ENCODE measurements around the gene C16orf92. TPM values are rescaled to one million over a fixed set of nuclear protein-coding genes. Genes with fewer than 3 reads are reported as not detected.

C16orf92 gene
- total and polyA plus RNA-seq, 2 of the 8 experiments (the other 6 are each of a cell fraction or from before 2014, with no cell fraction given) = not detected

- peak; percentile 37; the same call in 1 of the 2 replicates for TF ChIP-seq YY1 (IDR thresholded peaks at IDR 0.05; ENCODE audit: low read depth, low read length)
- 0 out of 2 replicates have a peak, but pooled peaks have one; percentile 15 for TF ChIP-seq RXRA (IDR thresholded peaks at IDR 0.05; ENCODE audit: insufficient read depth, low read depth, low read length)
- TF ChIP-seq RNF2 (IDR thresholded peaks at IDR 0.05; ENCODE audit: borderline replicate concordance, low read depth, low read length, missing control alignments, poor library complexity, severe bottlenecking) = no peak
- TF ChIP-seq EP300 (IDR thresholded peaks at IDR 0.05; ENCODE audit: borderline replicate concordance in 1 of 2, low read depth in 2 of 2, low read length in 2 of 2) = peak in 1 of 2 experiments; percentile 20; a peak in 1 of 3 replicates
Observed at GRCh38 chr16:30032083-30032819, 9.3 kb downstream of the C16orf92 start (continued).

Measured in H1 (cell line).